ENCODE results near the gene SSR1.
A peak's percentile ranks its signal among the peaks of the same experiment; 100 is the strongest.

The SSR1 gene

GRCh38 chr6:7254980-7255835, 57.8 kb downstream of the SSR1 start:
- no peak for DNase-seq

GRCh38 chr6:7252390-7252789, 60.6 kb downstream of the SSR1 start:
- DNase-seq, result no peak

GRCh38 chr6:7251646-7252260, 61.2 kb downstream of the SSR1 start:
- no peak for DNase-seq

DNA sequence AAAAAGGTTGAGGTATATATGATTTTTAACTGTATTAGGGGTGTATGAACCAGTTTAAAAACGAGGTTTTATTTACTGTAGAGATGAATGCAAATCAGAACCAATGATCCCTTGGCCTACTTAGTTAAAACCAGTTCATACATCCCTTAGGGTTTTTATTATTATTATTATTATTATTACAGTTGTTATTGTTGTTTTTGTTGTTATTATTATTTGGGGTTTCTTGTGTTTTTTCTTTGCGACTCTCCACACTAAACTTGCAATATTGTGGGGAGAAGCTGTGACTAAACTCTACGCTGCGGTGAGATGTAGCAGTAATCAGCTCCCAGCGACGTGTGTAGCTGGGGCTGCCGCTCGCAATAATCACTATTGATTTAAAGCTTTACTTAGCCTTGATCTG, 62.2 kb downstream of the SSR1 start:
- no peak for DNase-seq

GRCh38 chr6:7249946-7250643, 62.9 kb downstream of the SSR1 start:
- DNase-seq, result no peak

GRCh38 chr6:7249391-7249790, 63.6 kb downstream of the SSR1 start:
- no peak for DNase-seq

DNA sequence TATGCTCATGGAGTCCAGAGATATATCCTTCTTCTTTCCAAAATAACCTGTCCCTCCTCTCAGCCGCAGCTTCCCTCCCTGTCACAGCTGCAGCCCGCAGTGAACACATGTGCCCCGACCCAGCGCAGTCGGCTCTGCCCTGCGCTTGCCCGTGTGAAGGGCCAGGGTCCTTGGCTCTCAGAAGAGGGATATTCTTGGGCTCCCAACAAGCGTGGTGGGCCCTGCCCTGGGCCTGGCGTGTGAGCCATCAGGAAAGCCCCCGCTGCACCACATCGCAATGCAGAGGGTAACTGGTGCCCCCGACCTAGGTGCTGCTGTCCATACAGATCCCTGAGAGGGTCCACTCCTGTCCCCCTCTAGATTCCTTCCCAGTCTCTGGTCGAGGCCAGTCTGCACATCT, 65.2 kb downstream of the SSR1 start:
- DNase-seq, result no peak

DNA sequence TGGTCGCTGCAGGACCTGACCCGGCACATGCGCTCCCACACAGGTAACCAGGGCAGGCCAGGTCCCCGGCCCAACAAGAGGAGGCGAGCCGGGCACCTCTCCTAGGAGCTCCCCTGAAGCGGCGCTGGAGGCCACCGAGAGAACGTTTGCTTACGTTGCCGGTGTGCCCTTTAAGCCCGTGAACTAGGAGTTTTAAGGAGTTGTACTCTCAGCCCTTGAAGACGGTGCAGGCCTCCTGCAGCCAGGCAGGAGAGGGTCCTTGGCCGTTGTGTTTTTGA, 65.9 kb downstream of the SSR1 start:
- no peak for DNase-seq

DNA sequence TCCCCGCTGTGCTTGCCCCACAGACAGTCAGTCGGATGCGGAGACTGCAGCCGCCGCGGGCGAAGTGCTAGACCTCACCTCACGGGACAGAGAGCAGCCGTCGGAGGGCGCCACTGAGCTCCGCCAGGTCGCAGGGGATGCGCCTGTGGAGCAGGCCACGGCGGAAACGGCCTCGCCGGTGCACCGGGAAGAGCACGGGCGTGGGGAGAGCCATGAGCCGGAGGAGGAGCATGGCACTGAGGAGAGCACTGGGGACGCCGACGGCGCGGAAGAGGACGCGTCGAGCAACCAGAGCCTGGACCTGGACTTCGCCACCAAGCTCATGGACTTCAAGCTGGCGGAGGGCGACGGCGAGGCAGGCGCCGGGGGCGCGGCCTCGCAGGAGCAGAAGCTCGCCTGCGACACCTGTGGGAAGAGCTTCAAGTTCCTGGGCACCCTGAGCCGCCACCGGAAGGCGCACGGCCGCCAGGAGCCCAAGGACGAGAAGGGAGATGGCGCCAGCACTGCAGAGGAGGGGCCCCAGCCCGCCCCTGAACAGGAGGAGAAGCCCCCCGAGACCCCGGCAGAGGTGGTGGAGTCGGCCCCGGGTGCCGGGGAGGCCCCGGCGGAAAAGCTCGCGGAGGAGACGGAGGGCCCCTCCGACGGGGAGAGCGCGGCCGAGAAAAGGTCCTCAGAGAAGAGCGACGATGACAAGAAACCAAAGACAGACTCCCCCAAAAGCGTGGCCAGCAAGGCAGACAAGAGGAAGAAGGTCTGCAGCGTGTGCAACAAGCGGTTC, 66.4 kb downstream of the SSR1 start:
- no peak for DNase-seq

GRCh38 chr6:7245668-7246393, 67.2 kb downstream of the SSR1 start:
- DNase-seq, result no peak

- no peak for DNase-seq
Measured at GRCh38 chr6:7243179-7243981, 69.6 kb downstream of the SSR1 start.

DNA sequence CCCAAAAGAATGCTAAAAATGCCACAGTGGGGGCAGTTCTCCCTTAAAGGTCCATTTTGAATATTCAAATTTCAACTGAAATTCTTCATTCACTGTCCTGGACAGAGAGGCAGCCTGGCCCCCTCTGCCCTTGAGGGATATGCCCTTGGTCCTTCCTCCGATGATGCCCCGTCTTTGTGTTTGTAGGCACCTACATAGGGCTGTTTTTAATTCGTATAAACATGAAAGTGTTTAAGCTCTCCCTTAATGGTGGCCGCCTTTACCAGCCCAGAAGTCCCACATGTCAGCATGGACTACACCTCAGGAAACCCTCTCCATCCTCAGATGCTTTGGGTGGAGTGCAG, 70.2 kb downstream of the SSR1 start:
- DNase-seq, result no peak

DNA sequence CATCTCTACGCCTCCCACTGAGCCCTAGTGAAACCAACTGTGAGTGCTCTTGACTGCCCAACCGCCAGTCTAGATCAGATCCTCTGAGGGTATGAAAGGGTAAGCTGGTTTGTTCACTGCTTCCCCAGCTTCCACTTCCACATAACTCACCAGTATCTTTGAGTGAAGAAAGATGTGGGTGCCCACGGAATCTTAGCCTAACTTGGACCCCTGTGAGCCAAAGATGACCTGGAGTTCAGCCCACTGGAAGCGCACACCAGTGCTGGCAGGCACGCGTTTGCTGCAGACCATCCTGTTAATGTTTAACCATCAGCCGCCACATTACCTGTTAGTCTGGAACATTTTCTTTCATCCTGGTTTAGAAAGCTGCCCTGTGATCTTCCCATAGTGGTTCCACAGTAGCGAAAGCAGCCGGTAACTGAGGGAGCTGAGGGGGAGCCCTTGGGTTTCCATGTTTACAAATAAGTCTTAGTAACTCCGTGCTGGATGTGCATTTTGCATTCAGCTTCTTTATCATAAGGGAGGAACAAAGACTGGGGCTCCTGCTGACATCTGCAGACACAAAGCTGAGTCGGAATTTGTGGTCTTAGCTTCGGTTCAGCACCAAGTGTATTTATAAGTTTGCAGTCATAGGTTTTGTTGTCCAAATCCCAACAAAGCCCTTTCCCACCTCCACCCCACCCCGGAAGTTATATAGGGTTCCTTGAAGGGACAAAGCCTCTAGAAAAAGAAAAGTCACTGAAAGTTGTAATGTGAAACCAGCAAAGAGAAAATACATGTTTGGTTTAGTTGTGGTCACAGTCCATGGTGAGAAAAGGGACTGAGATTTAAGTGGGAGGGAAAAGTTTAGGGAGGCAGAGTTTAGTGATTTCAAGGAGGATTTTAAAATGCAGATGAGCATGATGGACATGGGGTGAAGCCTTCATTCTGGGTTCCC, 71.0 kb downstream of the SSR1 start:
- no peak for DNase-seq

- no peak for DNase-seq
Measured at GRCh38 chr6:7241160-7241559, 71.8 kb downstream of the SSR1 start.

- DNase-seq, result no peak
Measured at GRCh38 chr6:7240351-7240750, 72.6 kb downstream of the SSR1 start.

DNA sequence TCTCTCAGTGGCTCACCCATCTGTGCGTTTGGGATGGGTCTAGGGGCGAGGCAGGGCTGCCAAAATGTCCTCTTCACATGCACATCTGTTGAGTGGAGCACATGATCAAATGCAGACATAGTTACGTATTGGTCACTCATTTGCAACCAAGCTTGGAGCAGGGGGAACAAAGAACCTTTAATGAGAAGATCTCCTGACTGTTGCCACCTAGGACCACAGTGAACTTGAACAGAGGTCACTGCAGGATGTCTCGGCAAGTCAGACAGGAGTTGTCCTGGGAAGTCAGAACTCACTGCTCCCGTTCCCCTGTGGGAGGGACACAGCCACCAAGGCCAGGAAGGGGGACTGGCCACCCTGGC, 73.4 kb downstream of the SSR1 start:
- no peak for DNase-seq

DNA sequence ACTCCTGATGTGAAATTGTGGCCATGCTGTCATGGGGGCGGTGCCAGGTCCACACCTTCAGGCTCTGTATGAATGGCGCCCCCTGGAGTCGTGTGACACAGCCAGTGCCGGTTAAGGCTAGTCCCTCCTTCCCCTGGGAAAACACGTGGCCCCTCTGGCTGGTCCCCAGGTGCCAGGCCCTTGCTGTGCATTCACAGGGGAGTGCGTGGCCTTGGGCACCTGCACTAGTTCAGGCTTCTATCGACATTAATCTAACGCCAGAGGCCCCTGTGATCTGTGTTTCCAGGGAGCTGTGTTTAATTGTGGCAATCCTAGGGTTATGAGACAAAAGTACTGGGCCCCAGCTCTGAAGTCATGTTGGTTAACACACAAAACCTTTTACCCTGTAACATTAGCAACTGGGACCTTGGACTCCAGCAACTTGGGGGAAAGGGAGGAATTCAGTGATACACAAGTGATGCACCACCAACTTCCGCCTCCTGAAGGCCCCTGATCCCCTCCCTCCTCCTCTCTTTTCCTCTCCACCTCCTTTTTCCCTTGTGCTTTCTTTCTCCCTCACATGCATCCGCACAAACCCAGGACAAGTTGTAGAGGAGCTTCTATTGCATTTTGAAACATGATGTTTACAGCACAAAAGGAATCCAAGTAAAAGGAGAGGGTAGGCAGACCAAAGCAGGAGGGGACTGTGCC, 74.0 kb downstream of the SSR1 start:
- peak; percentile 64 for DNase-seq

DNA sequence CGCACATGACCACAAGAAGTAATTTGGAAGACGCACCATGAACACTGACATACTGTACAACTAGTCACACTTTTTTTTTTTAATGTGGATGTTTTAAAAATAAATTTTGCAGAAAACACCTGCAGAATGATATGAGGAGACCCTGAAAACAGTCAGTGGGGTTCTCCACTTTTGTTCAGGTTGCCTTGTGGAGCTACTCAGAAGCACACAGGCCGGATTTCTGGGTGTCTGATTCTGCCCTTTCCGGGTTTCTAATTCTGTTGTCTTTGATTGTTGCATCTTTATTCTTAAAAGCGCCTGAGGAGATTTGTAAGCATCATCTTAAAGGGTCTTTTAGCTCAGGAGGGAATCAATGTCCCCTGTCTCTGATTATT, 74.5 kb downstream of the SSR1 start:
- DNase-seq, result no peak

- DNase-seq, result no peak
Measured at GRCh38 chr6:7237653-7238188, 75.3 kb downstream of the SSR1 start.

Data from NCI-H510A (cell line).